ENCODE data around the gene TP53TG5.
A peak's percentile ranks its signal among the peaks of the same experiment; 100 is the strongest.

The TP53TG5 gene

DNA sequence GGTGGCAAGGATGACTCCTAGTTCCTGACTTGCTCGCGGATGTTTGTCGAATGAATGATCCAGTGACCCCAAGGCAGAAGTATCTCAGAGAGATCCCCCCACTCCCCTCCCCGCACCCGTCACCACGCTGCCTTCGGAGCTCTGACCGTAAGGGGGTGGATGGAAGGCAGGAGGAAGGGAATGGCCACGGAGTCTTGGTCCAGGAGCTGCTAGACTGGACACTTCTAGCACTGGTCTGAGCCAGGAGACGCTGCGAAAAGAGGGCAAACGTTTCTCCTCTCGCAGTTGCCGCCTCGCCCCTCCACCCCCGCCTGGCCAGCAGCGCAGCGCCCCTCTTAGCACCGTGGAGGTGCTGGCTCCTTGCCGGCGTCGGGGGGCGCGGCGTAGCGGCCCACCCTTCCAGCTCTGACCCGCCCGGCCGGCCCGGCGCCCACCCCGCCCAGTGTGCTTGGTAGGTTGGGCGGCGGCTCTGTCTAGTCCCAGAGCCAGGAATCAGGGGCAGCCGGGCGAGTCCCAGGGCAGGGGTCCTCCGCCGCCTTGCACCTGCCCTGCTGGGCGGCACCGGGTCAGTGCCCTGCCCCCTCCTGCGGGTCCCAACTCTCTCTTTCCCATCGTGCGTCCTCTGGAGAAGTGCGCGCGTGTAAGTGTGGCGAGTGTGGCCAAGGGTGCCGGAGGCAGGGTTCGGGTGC is 27.6 kb upstream of the TP53TG5 start:
- no peak for DNase-seq

- DNase-seq: no peak
Measured at GRCh38 chr20:45404438-45404837, 26.3 kb upstream of the TP53TG5 start.

GRCh38 chr20:45402946-45403345 is 24.8 kb upstream of the TP53TG5 start:
- no peak for DNase-seq

GRCh38 chr20:45400346-45401031 is 22.4 kb upstream of the TP53TG5 start:
- no peak for DNase-seq

- no peak for DNase-seq
Measured at GRCh38 chr20:45399018-45399417, 20.9 kb upstream of the TP53TG5 start.

DNA sequence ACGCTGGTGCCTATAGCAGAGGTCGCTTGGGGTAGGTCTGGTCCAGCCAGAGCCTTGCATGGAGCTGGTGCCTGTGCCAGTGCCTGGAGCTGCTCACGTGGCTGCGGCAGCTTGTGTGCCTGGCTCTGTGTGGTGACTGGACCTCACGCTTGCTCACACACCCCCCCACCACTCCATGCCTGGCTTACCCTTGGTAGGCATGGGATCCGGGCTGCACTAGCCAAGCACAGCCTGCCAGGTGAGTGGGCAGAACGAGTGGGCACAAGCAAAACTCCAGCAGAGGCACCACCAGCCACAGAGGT is 16.9 kb upstream of the TP53TG5 start:
- no peak for DNase-seq

- DNase-seq: no peak
Measured at GRCh38 chr20:45394221-45395113, 16.3 kb upstream of the TP53TG5 start.

- DNase-seq: no peak
Measured at GRCh38 chr20:45392733-45393132, 14.6 kb upstream of the TP53TG5 start.

GRCh38 chr20:45391559-45391958 is 13.4 kb upstream of the TP53TG5 start:
- no peak for DNase-seq

DNA sequence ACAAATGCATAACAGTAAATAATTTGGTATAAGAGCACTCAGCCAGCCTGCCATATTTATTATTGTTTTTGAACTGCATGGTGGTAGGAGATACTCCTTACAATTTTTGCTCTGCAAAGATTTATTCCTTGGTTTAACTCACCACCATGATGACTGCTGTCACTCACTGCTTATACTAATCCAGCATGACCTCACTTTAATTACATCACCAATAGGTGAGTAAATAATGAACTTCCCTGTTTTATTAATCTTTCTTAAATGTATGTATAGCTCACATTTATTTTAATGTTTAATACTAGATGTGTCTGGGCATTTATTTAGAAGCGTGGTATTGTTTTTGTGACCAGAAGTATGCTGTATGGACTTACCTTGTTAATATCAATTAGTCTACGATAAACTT is 12.8 kb upstream of the TP53TG5 start:
- no peak for DNase-seq

DNA sequence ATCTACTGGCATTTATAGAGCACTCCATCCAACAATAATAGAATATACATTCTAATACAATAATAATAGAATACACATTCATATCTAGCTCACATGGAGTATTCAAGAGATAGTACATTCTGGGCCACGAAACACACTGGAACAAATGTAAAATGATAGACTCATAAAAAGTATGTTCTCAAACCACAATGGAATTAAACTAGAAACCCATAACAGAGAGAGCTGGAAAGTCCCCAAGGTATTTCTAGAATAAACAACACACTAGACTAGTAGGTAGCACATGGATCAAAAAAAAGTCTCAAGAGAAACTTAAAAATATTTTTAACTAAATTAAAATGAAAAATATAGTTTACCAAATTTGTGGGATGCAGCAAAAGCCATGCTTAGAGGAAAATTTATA is 9.1 kb upstream of the TP53TG5 start:
- DNase-seq: no peak

DNA sequence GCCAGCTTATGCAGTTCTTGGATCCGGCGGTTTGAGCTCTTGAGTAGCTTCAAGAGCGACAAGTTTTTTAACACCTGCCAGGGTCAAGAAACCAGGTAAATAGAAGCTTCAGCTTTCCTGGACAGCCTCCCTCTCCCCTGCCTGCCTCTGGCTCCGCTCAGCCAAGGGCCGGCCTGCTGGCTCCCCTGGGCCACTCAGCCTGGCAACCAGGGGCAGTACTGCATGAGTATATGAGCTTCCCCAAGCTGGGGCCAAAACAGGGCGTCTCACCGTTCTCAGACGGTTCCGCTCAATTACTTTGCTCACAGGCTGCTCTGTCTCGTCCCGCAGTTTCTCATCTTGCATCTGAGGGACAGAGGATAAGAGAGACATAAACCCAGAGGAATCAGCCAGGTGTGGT is 856 bp downstream of the TP53TG5 start:
- no peak for DNase-seq

DNA sequence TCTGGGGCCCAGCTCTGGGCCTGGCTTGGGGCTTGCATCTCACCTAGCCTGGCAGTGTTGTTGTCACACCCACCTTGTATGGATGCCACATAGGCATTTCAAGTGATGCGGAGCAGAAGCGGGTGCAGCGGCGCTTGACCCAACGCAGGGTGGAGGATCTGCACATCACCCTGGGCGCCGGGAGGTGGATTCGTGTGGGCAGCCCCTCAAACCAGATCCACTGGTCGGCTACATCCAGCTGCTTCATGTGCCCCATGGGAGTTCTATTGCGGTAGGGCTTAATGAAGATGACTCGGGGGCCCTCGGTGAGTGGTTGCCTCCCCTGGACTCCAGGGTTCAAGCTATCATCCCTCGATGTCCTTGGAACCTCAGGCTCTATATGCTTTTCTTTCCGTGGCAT is 3.2 kb downstream of the TP53TG5 start:
- DNase-seq: no peak

DNA sequence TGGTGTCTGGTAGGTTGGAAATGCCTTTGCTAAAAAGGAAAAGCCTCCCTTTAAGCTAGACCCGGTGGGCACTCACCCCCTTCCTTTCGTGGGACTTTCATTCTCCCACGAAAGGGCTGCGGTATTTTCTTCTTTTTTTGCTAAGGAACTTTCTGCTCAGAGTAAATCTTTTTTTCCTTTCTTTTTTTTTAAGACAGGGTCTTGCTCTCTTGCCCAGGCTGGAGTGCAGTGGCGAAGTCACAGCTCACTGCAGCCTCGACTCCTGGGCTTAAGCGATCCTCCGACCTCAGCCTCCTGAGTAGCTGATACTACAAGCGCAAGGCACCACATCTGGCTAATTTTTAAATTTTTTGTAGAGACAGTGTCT is 4.0 kb downstream of the TP53TG5 start:
- no peak for DNase-seq

DNA sequence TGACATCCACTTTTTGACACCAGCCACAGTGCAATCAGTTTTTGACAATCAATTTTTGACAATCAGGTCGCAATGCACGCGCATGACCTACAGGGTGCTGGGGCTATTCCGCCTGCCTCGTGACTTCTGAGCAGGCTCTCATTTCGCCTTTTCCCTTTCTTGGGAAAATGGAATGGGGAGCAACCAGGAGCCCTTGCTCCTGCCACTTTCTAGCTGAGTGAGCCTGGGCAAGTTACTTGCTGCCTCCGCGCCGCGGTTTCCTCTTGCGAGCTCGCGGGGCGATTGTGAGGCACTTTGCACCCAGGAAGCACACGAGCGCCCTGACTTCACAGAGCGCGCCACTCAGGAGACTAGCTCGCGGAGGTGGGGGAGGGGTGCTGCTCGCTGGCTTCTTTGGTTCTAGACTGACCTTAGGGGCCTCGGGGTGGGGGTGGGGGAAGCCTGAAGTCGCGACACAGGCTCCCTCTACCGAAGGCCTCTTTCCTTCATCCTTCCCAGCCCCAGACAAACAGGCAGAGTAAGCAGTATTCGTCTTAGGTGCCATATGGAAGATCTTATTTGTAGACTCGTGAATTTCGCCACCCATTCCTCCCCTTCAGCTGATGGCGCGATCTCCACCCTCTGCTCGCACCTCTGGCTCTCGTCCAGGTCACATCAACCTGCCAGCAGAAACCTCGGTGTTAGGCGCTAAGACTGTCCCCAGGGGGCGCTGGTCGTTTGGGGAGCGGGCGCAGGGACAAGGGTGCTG is 4.6 kb downstream of the TP53TG5 start:
- DNase-seq: peak; percentile 72

DNA sequence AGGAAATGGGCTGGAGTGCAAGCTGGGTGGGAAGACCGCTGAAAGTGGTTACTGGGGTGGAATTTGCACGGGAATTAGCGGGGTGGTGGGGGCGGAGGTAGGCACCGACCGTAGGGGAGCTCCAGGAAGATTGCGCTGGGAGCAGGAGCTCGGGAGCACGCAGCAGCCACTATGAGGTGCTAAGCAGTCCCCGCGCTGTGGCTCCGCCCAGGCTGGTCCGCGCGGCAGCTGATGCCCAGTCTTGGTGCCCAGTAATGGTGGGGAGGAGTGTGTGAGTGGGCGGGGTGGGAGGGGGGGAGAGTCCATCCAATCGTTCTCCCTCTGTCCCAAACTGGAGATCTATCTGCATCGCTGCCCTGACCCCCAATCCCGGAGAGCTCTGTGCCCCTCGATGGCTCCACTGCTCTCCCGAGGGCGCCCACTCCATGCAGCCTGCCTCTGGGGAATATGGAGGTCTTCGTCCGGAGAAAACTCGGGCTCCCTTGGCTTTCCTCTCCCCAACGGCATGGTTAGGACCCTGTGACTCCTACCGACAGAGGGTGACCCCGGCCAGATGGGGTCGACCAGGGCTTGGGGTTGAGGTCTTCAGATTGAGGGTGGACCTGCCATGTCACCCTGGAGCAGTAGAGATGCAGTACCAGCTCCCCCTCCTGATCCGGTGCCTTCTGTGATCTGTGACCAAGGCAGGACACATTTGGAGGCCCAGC is 5.3 kb downstream of the TP53TG5 start:
- DNase-seq: no peak

GRCh38 chr20:45372241-45372640 is 5.9 kb downstream of the TP53TG5 start:
- no peak for DNase-seq

GRCh38 chr20:45370571-45371160 is 7.5 kb downstream of the TP53TG5 start:
- DNase-seq: no peak

- DNase-seq: no peak
Measured at GRCh38 chr20:45368221-45368980, 9.7 kb downstream of the TP53TG5 start.

- no peak for DNase-seq
Measured at GRCh38 chr20:45367126-45367525, 11.0 kb downstream of the TP53TG5 start.

DNA sequence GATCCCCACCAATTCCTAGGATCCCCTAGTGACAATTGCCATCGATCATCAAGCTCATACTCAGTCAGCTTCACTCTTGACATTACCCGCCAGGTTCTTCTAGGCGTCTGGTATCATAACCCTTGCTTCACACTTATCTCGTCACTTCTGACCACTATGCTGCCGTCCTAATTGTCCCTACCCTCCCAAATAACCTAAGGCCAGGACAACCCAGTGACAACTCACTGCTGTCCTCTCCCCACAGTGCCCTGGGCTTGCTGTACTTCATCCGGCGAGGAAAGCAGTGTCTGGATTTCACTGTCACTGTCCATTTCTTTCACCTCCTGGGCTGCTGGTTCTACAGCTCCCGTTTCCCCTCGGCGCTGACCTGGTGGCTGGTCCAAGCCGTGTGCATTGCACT is 11.5 kb downstream of the TP53TG5 start:
- DNase-seq: no peak
